EH (cell line): ENCODE data around the gene AAR2.

ENCODE experiments used
- DNase-seq: peaks from one replicate; pipeline ENCODE4 v3.0.0-alpha.2; 2015; ENCODE audit warnings: low read depth

AAR2 gene

GRCh38 chr20:36260316-36260715 is 24.0 kb downstream of the AAR2 start:
- DNase-seq, result no peak

- DNase-seq, result no peak
Observed at GRCh38 chr20:36261389-36262105, 25.3 kb downstream of the AAR2 start.

- DNase-seq, result no peak
Observed at GRCh38 chr20:36262440-36262839, 26.2 kb downstream of the AAR2 start.

GRCh38 chr20:36264426-36265246 is 28.4 kb downstream of the AAR2 start:
- no peak for DNase-seq

- no peak for DNase-seq
Observed at GRCh38 chr20:36266189-36266588, 29.9 kb downstream of the AAR2 start.

- no peak for DNase-seq
Observed at GRCh38 chr20:36267605-36268381, 31.5 kb downstream of the AAR2 start.

- DNase-seq, result no peak
Observed at GRCh38 chr20:36268440-36269342, 32.4 kb downstream of the AAR2 start.

DNA sequence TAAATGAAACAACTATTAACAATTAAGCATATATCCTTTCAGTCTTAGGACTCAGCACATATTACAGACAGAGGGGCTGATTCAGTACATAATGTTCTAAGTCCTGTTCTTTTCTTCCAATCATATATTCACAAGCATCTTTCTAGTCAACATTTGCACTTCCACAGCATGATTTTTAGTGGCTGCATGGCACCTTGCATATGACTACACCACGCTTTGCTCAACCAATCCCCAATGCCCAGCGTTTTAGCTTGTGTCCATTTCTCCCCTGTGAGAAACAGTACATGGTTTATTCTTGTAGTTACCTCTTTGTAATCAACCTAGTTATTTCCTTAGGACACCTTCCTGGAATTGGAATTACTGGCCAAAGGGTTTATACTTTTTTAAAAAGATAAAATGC is 33.2 kb downstream of the AAR2 start:
- no peak for DNase-seq

- no peak for DNase-seq
Observed at GRCh38 chr20:36270744-36271638, 34.7 kb downstream of the AAR2 start.

GRCh38 chr20:36271639-36272546 is 35.6 kb downstream of the AAR2 start:
- DNase-seq, result no peak

DNA sequence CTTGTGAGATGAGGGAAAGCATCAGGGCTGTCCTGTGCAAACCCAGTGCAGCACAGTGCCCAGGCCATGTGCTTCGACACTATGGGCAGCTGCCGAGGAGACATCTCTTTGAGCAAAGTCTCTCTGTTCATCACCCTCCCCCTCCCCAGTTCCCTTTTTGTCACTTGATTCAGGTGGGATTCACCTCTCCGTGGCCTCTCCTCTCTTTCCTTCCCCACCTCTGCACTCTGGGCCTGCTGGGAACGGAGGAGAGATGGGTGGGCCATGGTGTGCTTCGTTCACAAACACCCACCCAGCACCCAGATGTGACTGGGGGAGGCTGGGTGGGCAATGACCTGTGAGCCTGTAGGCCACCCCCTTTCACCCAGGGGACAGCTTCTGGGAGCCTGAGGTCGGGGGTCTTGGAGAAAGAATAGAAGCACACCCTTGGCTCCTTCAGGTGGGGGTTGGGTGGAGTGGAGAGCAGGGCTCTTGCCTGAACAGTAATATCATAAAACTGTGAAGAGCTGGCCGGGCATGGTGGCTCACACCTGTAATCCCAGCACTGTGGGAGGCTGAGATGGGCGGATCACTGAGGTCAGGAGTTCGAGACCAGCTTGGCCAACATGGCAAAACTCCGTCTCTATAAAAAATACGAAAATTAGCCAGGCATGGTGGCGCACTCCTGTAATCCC is 36.4 kb downstream of the AAR2 start:
- no peak for DNase-seq

DNA sequence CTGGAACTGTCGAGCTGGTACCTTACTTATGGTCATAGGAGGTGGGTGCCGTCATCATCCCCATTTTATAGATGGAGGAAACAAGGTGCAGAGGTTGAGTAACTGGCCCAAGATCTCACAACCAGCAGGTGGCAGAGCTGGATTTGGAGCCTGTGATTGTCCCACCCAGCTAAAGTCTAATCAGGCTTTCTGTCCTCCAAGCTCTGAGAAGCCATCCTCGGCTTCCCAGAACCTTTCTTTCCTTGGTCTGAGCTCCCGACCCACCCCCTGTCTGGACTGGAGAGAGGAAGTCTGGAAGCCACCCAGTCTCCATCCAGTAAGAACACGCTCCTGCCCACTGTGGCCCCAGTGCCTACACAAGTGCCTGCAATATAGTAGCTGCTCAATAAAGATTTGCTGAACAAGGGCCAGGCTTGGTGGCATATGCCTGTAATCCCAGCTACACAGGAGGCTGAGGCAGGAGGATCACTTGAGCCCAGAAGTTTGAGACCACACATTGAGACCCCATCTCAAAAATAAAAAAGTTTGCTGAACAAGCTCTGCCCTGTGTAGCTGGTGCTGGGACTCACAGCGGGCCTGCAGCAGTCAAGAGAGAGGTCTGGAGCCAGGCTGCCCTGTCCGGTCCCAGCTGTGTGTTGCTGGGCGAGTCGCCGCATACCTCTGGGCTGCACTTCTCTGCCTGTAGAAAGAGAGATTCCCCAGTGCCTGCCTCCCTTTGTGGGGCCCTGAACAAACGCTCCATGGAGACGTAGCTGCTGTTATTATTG is 37.3 kb downstream of the AAR2 start:
- peak; percentile 36 for DNase-seq

- DNase-seq, result no peak
Observed at GRCh38 chr20:36274181-36274841, 38.0 kb downstream of the AAR2 start.

- no peak for DNase-seq
Observed at GRCh38 chr20:36275011-36275410, 38.7 kb downstream of the AAR2 start.

DNA sequence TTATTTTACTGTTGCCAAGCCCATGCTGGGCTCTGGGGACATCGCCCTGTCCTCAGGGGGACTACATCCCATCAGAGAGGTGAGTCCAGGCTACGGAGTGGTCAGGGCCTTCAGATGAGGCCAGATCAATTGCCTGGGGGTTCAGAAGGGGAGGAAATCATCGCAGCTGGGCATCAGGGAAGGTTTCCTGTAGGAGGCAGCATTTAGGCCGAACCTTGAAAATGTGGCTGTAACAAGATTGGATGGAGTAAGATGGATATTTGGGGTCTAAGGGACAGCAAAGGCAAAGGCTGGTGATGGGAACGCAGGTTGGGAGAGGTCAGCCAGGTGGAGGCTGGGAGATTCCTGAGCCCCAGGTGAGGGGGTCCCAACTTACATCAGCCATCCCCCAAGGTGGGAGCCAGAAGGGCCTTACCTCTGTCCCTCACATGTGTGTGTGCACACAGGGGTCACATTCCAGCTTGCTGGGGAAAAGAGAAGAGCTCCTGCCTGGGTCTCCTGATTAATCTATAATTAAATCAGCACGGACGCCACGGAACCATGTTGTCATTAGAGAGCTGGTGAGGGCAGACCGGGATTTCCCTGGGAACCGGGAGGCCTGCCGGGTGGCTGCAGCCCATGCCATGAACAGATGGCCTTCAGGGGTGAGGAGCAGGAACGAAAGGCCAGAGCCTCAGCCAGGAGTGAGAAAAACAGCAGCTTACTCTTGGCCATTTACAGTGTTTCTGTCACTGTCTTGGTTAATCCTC is 39.3 kb downstream of the AAR2 start:
- DNase-seq, result no peak

GRCh38 chr20:36277546-36277945 is 41.3 kb downstream of the AAR2 start:
- DNase-seq, result no peak

DNA sequence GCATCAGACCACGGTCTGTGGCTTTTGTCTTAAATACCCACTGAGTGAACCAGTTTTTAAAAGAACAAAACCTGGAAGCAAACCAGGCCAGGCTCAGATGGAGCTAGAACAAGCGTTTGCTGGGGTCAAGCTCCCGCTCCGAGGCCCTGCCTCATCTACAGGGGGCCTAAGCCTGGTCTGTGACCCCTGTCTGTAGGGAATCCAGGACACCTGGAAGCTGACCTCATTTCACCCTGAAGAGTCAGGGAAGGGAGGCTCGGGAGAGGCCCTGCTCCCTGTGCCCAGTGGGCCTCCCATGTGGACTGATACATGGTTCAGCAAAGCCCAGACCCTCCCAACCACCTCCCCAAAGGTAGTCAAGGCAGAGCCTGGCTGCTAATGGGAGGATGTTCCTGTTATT is 43.1 kb downstream of the AAR2 start:
- no peak for DNase-seq
